Measurements from ENCODE around the gene LBX1.

Gene LBX1

GRCh38 chr10:101241840-101242707 lies 12.8 kb upstream of the LBX1 start:
- H3K27ac ChIP-seq: no peak overlapping the region
- no peak for TF ChIP-seq ZFX (IDR thresholded peaks at IDR 0.05)

GRCh38 chr10:101238732-101239105 lies 9.5 kb upstream of the LBX1 start:
- TF ChIP-seq CTCF (conservative IDR thresholded peaks at IDR 0.05): no peak
- TF ChIP-seq ZFX (IDR thresholded peaks at IDR 0.05): no peak
- H3K27ac ChIP-seq: no peak overlapping the region

- no peak overlapping the region for H3K27ac ChIP-seq
- TF ChIP-seq ZFX (IDR thresholded peaks at IDR 0.05): no peak
- TF ChIP-seq CTCF (conservative IDR thresholded peaks at IDR 0.05): no peak
Observed at GRCh38 chr10:101237982-101238731, 8.9 kb upstream of the LBX1 start.

GRCh38 chr10:101237081-101237981 lies 8.1 kb upstream of the LBX1 start:
- TF ChIP-seq ZFX (IDR thresholded peaks at IDR 0.05) (no peak), CTCF (conservative IDR thresholded peaks at IDR 0.05) (no peak)
- H3K27ac ChIP-seq: no peak overlapping the region

GRCh38 chr10:101236376-101237080 lies 7.3 kb upstream of the LBX1 start:
- TF ChIP-seq ZFX (IDR thresholded peaks at IDR 0.05) (no peak), CTCF (conservative IDR thresholded peaks at IDR 0.05) (no peak)

GRCh38 chr10:101235766-101236165 lies 6.5 kb upstream of the LBX1 start:
- no peak for TF ChIP-seq CTCF (conservative IDR thresholded peaks at IDR 0.05)
- TF ChIP-seq ZFX (IDR thresholded peaks at IDR 0.05): no peak
- no peak overlapping the region for H3K27ac ChIP-seq

More at GRCh38 chr10:101236376-101237080, 7.3 kb upstream of the LBX1 start:
- no peak overlapping the region for H3K27ac ChIP-seq

GRCh38 chr10:101234333-101234732 lies 5.1 kb upstream of the LBX1 start:
- no peak for TF ChIP-seq ZFX (IDR thresholded peaks at IDR 0.05)
- no peak for TF ChIP-seq CTCF (conservative IDR thresholded peaks at IDR 0.05)
- H3K27ac ChIP-seq: no peak overlapping the region

Data from C4-2B (cell line).